GM13976 (cell line): ENCODE results near the gene TBCA.

Experiments used
- DNase-seq: peaks from one replicate; pipeline ENCODE4 v3.0.0; 2012; ENCODE audit warnings: low spot score
- CTCF ChIP-seq: IDR thresholded peaks from 2 replicates; pipeline ENCODE4 v1.5.1; 2012; ENCODE audit warnings: borderline replicate concordance, mild to moderate bottlenecking; ENCODE audit not compliant: insufficient read depth; ENCODE audit errors: extremely low read depth, missing control alignments, control extremely low read depth
- in situ Hi-C: fragments of 300-500 bp; cut with MboI; formaldehyde crosslinking; loops from one replicate; pipeline ENCODE4 v1.12.0; 2022; ENCODE audit warnings: low sequenced_read_pairs, mixed read lengths, inconsistent platforms; ENCODE audit not compliant: unreplicated experiment

Gene TBCA

GRCh38 chr5:77641963-77642737 lies 134.0 kb downstream of the TBCA start:
- TF ChIP-seq CTCF, result no peak
- no peak for DNase-seq
- in situ Hi-C loops, result loop anchor here (10.0 kb wide), 1 partner anchor 333 kb away; no protein-coding TSS in a partner anchor

GRCh38 chr5:77641397-77641943 lies 134.7 kb downstream of the TBCA start:
- TF ChIP-seq CTCF, result no peak
- in situ Hi-C loops, result loop anchor here (10.0 kb wide), 1 partner anchor 333 kb away; no protein-coding TSS in a partner anchor
- no peak for DNase-seq
